K562 (cell line): ENCODE data around the gene EGFL7. TPM values are rescaled to one million over a fixed set of nuclear protein-coding genes. Genes with fewer than 3 reads are reported as not detected.

Source experiments
- ATAC-seq: fragments of 200-7000 bp; cut with Tn5 transposase; 3 replicates; pipeline ENCODE4 v1.9.1; 2020; ENCODE audit warnings: moderate library complexity
- BruUV-seq: library from RNA; stranded (reverse); fragments of 400-500 nt; replicated peaks from 2 replicates; lab custom pipeline; 2021; lab: Mats Ljungman, UMichigan
- CTCF ChIA-PET: fragments of 300-600 bp; formaldehyde crosslinking; extraction: SDS; loops from one replicate; lab custom pipeline; 2021; ENCODE audit warnings: low intra/inter-chr PET ratio; lab: Yijun Ruan, JAX
- POLR2A ChIA-PET: fragments of 300-600, 350-650 bp; sonication (Branson Sonifier 250); formaldehyde crosslinking; extraction: SDS; loops from one replicate; lab custom pipeline; 2021; ENCODE audit warnings: antibody characterized with exemption, inconsistent platforms; lab: Yijun Ruan, JAX
- DNase-seq, 4 experiments: peaks; one replicate each; pipeline versions ENCODE4 v3.0.0 to v3.0.0-alpha.2; 2011 to 2018; ENCODE audit warnings: low spot score in 3 of 4, mixed read lengths in 3 of 4; ENCODE audit errors: extremely low read depth in 1 of 4
- FAIRE-seq: peaks from 2 replicates; lab custom pipeline; 2011; peaks lifted over from hg19 to GRCh38; lab: Jason Lieb, UNC
- H2AFZ ChIP-seq: 2 replicates; pipeline ENCODE4 v1.6.0; 2011; ENCODE audit warnings: low read depth, low read length, control low read depth, inconsistent platforms
- H3K27ac ChIP-seq: fragments of 200-600 bp; 3 replicates; pipeline ENCODE4 v1.8.0; 2011; ENCODE audit warnings: low read depth, mild to moderate bottlenecking, control low read depth, inconsistent platforms, low read length, moderate library complexity, mixed read lengths; ENCODE audit errors: extremely low read depth
- H3K27me3 ChIP-seq, 2 experiments: fragments of 300-600 bp in 1 of 2; 2 replicates in 1 of 2; 3 replicates in 1 of 2; pipeline versions ENCODE4 v1.6.0 to v1.8.0; 2011; ENCODE audit warnings: inconsistent platforms in 2 of 2, low read length in 2 of 2, mild to moderate bottlenecking in 1 of 2, mixed read lengths in 1 of 2, moderate library complexity in 1 of 2; ENCODE audit not compliant: control insufficient read depth in 2 of 2, insufficient read depth in 2 of 2
- H3K36me3 ChIP-seq: fragments of 300-600 bp; 3 replicates; pipeline ENCODE4 v1.8.0; 2011; ENCODE audit warnings: mild to moderate bottlenecking, low read length, inconsistent platforms; ENCODE audit not compliant: control insufficient read depth, insufficient read depth
- H3K4me1 ChIP-seq, 2 experiments: fragments of 200-600 bp in 1 of 2; replicated peaks in 1 of 2; 2 replicates in 1 of 2; 3 replicates in 1 of 2; pipeline versions ENCODE4 v1.5.1 to v1.8.0; 2011; ENCODE audit warnings: inconsistent platforms in 2 of 2, low read length in 2 of 2, mild to moderate bottlenecking in 1 of 2, mixed read lengths in 1 of 2, moderate library complexity in 1 of 2; ENCODE audit not compliant: control insufficient read depth in 2 of 2, insufficient read depth in 2 of 2
- H3K4me2 ChIP-seq: 2 replicates; pipeline ENCODE4 v1.6.1; 2011; ENCODE audit warnings: low read length, control low read depth, inconsistent platforms, mixed read lengths; ENCODE audit not compliant: insufficient read depth
- H3K4me3 ChIP-seq: fragments of 200-600 bp; sonication (generic), shearing (Covaris generic); 2 replicates; pipeline ENCODE4 v1.5.1; 2016; ENCODE audit warnings: control low read depth, inconsistent platforms
- H3K79me2 ChIP-seq: fragments of 200-600 bp; 3 replicates; pipeline ENCODE4 v1.8.0; 2011; ENCODE audit warnings: low read length, inconsistent platforms; ENCODE audit not compliant: control insufficient read depth, insufficient read depth
- H3K9ac ChIP-seq, 2 experiments: 2 replicates each; pipeline versions ENCODE4 v1.6.0 to v1.6.1; 2011; ENCODE audit warnings: low read depth in 2 of 2, low read length in 2 of 2, control low read depth in 1 of 2, inconsistent platforms in 1 of 2, mild to moderate bottlenecking in 1 of 2, mixed read lengths in 1 of 2; ENCODE audit not compliant: insufficient read depth in 1 of 2
- H3K9me1 ChIP-seq: one replicate; pipeline ENCODE4 v1.6.0; 2011; ENCODE audit warnings: inconsistent platforms, mild to moderate bottlenecking, low read length, moderate library complexity; ENCODE audit not compliant: control insufficient read depth, insufficient read depth
- H3K9me3 ChIP-seq: replicated peaks from 2 replicates; pipeline ENCODE4 v1.5.1; 2011; ENCODE audit warnings: low read depth, low read length, inconsistent platforms; ENCODE audit not compliant: control insufficient read depth, insufficient read depth
- H4K20me1 ChIP-seq: replicated peaks from 2 replicates; pipeline ENCODE4 v1.6.1; 2011; ENCODE audit warnings: low read length, inconsistent platforms, mixed read lengths; ENCODE audit not compliant: control insufficient read depth, insufficient read depth
- CCNT2 ChIP-seq: IDR thresholded peaks from 2 replicates; pipeline ENCODE4 v1.6.1; 2011; ENCODE audit warnings: borderline replicate concordance, low read depth, mild to moderate bottlenecking, moderate library complexity, mixed read lengths, low read length; ENCODE audit not compliant: insufficient read length; ENCODE audit errors: extremely low read depth
- CEBPB ChIP-seq: fragments of 450-650 bp; IDR thresholded peaks from 2 replicates; pipeline ENCODE4 v1.6.1; 2016; ENCODE audit warnings: missing genetic modification characterization, missing compliant biosample characterization
- EP400 ChIP-seq: fragments of 450-650 bp; IDR thresholded peaks from 2 replicates; pipeline ENCODE4 v1.6.1; 2017; ENCODE audit warnings: antibody characterized with exemption, mild to moderate bottlenecking, moderate library complexity
- KAT8 ChIP-seq: fragments of 450-650 bp; IDR thresholded peaks from 2 replicates; pipeline ENCODE4 v1.6.1; 2016; ENCODE audit warnings: low read depth, mild to moderate bottlenecking
- KLF13 ChIP-seq: fragments of 450-650 bp; IDR thresholded peaks from 2 replicates; pipeline ENCODE4 v1.6.1; 2016; ENCODE audit warnings: missing genetic modification characterization, low read depth, mild to moderate bottlenecking, missing compliant biosample characterization, moderate library complexity, borderline replicate concordance
- MEF2A ChIP-seq: IDR thresholded peaks from 2 replicates; pipeline ENCODE4 v1.6.1; 2011; ENCODE audit warnings: low read depth, mild to moderate bottlenecking, low read length, moderate library complexity; ENCODE audit not compliant: control insufficient read depth
- MYC ChIP-seq, 2 experiments: fragments of 250-450 bp in 1 of 2; sonication (Bioruptor Pico) in 1 of 2; IDR thresholded peaks; 2 replicates each; pipeline versions ENCODE4 v1.5.1 to v1.6.1; 2012 to 2021; ENCODE audit warnings: low read depth in 2 of 2, borderline replicate concordance in 1 of 2, improper control_type of control experiment in 1 of 2, low read length in 1 of 2, mild to moderate bottlenecking in 1 of 2, moderate library complexity in 1 of 2
- POLR2AphosphoS2 ChIP-seq: IDR thresholded peaks from 2 replicates; pipeline ENCODE4 v1.6.1; 2012; ENCODE audit warnings: low read length, improper control_type of control experiment
- RUNX1 ChIP-seq: sonication (generic); IDR thresholded peaks from 2 replicates; pipeline ENCODE4 v1.6.1; 2016; ENCODE audit warnings: antibody characterized with exemption, low read depth
- SIN3A ChIP-seq, 2 experiments: fragments of 150-350 bp in 1 of 2; IDR thresholded peaks; 2 replicates each; pipeline ENCODE4 v1.6.1; 2011 to 2016; ENCODE audit warnings: borderline replicate concordance in 2 of 2, low read depth in 2 of 2, low read length in 2 of 2, mild to moderate bottlenecking in 2 of 2, moderate library complexity in 2 of 2; ENCODE audit not compliant: control insufficient read depth in 1 of 2
- SMAD2 ChIP-seq: fragments of 150-350 bp; IDR thresholded peaks from 2 replicates; pipeline ENCODE4 v1.6.1; 2014; ENCODE audit warnings: low read depth, mild to moderate bottlenecking, low read length
- SRSF9 ChIP-seq: fragments of 200-400 bp; formaldehyde crosslinking; IDR thresholded peaks from 2 replicates; pipeline ENCODE4 v1.6.1; 2017; ENCODE audit warnings: low read depth, low read length, borderline replicate concordance
- TBP ChIP-seq: optimal IDR thresholded peaks from 2 replicates; pipeline ENCODE3; 2011; ENCODE audit warnings: low read depth, low read length, improper control_type of control experiment
- THRAP3 ChIP-seq: fragments of 450-650 bp; IDR thresholded peaks from 2 replicates; pipeline ENCODE4 v1.6.1; 2016; ENCODE audit warnings: mild to moderate bottlenecking, inconsistent platforms, borderline replicate concordance
- XRCC3 ChIP-seq: fragments of 450-650 bp; IDR thresholded peaks from 2 replicates; pipeline ENCODE4 v1.6.1; 2017; ENCODE audit warnings: mild to moderate bottlenecking, moderate library complexity
- ZKSCAN3 ChIP-seq: fragments of 250-450 bp; sonication (Bioruptor Pico); IDR thresholded peaks from 2 replicates; pipeline ENCODE4 v1.4.0; 2020
- WGBS: fragments of 100-300 bp; shearing (Covaris generic); methylation state at CpG from one replicate; pipeline ENCODE4 v1.1.6; 2016; ENCODE audit warnings: low coverage, mixed read lengths; ENCODE audit not compliant: insufficient coverage; ENCODE audit errors: missing lambda C conversion rate; 5-methylcytosine and 5-hydroxymethylcytosine counted together
- in situ Hi-C: fragments of 300-500 bp; cut with MboI; formaldehyde crosslinking; loops from 4 replicates; pipeline ENCODE4 v1.15.0; 2018; ENCODE audit warnings: inconsistent platforms, mixed read lengths
- intact Hi-C: fragments of 100-400 bp; cut with micrococcal nuclease; formaldehyde crosslinking; loops from 2 replicates; pipeline ENCODE4 v1.14.2; 2022
- polyA plus RNA-seq, 8 experiments: library from polyadenylated mRNA; depleted of rRNA in 4 of 8; stranded (reverse) in 5 of 8; unstranded in 3 of 8; fragments of >200 nt; fragmentation: Nextera tagmentation in 2 of 8; fragmentation: Illumina TruSeq in 1 of 8; extraction: Ambion mirVana in 2 of 8; extraction: Trizol in 1 of 8; gene quantifications; 2 replicates each; pipeline versions ENCODE4 v1.2.1 to v1.2.3, GENCODE V29; 2011 to 2014; ENCODE audit warnings: inconsistent platforms in 1 of 8, missing spikeins in 1 of 8
- total RNA-seq, 7 experiments: library from RNA; depleted of rRNA in 6 of 7; stranded (reverse); fragments of >200 nt in 6 of 7; fragmentation: Illumina TruSeq in 2 of 7; extraction: Trizol in 2 of 7; gene quantifications; 2 replicates each; pipeline versions ENCODE4 v1.2.1 to v1.2.3, GENCODE V29; 2011 to 2021; ENCODE audit warnings: low replicate concordance in 1 of 7
- TF ChIP-seq, protein P1 (sequence below): fragments of 450-650 bp; conservative IDR thresholded peaks from 2 replicates; pipeline ENCODE4 v1.6.1; 2016; ENCODE audit warnings: missing genetic modification characterization, low read depth, mild to moderate bottlenecking, control low read depth, missing compliant biosample characterization
- TF ChIP-seq, protein P2 (sequence below): fragments of 250-450 bp; sonication (Bioruptor Pico); IDR thresholded peaks from 2 replicates; pipeline ENCODE4 v1.8.0; 2021; ENCODE audit warnings: moderate library complexity, mild to moderate bottlenecking, inconsistent platforms

Gene EGFL7
- total and polyA plus RNA-seq, 9 of the 15 experiments (the other 6 are each of a cell fraction or from before 2014, with no cell fraction given): 1.5 to 286 (median 55.5) TPM

DNA sequence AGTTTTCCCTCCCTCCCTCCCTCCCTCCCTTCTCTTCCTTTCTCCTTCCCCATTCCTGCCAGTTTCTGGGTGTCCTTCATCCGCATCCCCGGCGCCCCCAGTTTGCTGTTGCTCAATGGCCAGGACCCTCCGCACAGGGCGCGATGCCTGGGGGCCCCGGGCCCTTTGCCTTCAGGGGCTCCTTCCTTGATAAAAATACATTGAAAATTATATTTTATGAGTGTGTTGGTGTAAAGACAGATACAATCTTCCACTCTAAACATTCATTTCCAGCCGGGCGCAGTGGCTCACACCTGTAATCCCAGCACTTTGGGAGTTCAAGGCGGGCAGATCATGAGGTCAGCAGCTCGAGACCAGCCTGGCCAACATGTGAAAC, 32.1 kb downstream of the EGFL7 start:
- ChIA-PET POLR2A (interaction anchor here (0.7 kb wide), 1 partner anchor 21 kb away, joined by 3 read pairs; no protein-coding TSS in a partner anchor), CTCF (interaction anchor here (0.9 to 1.5 kb wide), 2 partner anchors 49 to 206 kb away, joined by 6 to 12 read pairs; no protein-coding TSS in a partner anchor)
- no peak overlapping the region for H3K4me3 ChIP-seq
- WGBS: 53% methylated on average over 11 of the region's 11 CpGs
- H3K36me3 ChIP-seq: no peaks in the 10 kb centered on the region
- ATAC-seq: no peak
- no peak for FAIRE-seq
- H3K79me2 ChIP-seq: no peaks in the 10 kb centered on the region
- no TSS peak for BruUV-seq
- in situ Hi-C loops (no loop called here), intact Hi-C loops (loop anchor here (5.0 kb wide), 2 partner anchors 48 to 208 kb away; no protein-coding TSS in a partner anchor)
- H3K9me1 ChIP-seq: no peaks in the 10 kb centered on the region
- H4K20me1 ChIP-seq: no peaks in the 10 kb centered on the region
- peaks cover 9 to 74% of the 10 kb centered on the region in 2 experiments; a peak in 4 of 5 replicates for H3K4me1 ChIP-seq
- no peak overlapping the region for H3K4me2 ChIP-seq
- no peak overlapping the region for H3K9ac ChIP-seq
- no peak for DNase-seq
- no peak overlapping the region for H2AFZ ChIP-seq
- H3K9me3 ChIP-seq: no peaks in the 10 kb centered on the region
- H3K27me3 ChIP-seq: no peaks in the 10 kb centered on the region
- no peak for TF ChIP-seq RUNX1
- TF ChIP-seq CEBPB (tag): no peak
- TF ChIP-seq MYC (IDR thresholded peaks at IDR 0.05; ENCODE audit: low read depth, low read length): no peak
- TF ChIP-seq MYC (CRISPR knock-in tag; IDR thresholded peaks at IDR 0.05; ENCODE audit: borderline replicate concordance, low read depth): no peak
- no peak for TF ChIP-seq SRSF9
- no peak for TF ChIP-seq THRAP3
- TF ChIP-seq, protein P1, sequence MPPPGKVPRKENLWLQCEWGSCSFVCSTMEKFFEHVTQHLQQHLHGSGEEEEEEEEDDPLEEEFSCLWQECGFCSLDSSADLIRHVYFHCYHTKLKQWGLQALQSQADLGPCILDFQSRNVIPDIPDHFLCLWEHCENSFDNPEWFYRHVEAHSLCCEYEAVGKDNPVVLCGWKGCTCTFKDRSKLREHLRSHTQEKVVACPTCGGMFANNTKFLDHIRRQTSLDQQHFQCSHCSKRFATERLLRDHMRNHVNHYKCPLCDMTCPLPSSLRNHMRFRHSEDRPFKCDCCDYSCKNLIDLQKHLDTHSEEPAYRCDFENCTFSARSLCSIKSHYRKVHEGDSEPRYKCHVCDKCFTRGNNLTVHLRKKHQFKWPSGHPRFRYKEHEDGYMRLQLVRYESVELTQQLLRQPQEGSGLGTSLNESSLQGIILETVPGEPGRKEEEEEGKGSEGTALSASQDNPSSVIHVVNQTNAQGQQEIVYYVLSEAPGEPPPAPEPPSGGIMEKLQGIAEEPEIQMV (tag): no peak
- no peak for TF ChIP-seq KAT8
- no peak for TF ChIP-seq POLR2AphosphoS2
- TF ChIP-seq EP400: no peak
- no peak for TF ChIP-seq MEF2A
- TF ChIP-seq KLF13 (tag): no peak
- no peak for TF ChIP-seq TBP
- no peak for TF ChIP-seq CCNT2
- TF ChIP-seq, protein P2, sequence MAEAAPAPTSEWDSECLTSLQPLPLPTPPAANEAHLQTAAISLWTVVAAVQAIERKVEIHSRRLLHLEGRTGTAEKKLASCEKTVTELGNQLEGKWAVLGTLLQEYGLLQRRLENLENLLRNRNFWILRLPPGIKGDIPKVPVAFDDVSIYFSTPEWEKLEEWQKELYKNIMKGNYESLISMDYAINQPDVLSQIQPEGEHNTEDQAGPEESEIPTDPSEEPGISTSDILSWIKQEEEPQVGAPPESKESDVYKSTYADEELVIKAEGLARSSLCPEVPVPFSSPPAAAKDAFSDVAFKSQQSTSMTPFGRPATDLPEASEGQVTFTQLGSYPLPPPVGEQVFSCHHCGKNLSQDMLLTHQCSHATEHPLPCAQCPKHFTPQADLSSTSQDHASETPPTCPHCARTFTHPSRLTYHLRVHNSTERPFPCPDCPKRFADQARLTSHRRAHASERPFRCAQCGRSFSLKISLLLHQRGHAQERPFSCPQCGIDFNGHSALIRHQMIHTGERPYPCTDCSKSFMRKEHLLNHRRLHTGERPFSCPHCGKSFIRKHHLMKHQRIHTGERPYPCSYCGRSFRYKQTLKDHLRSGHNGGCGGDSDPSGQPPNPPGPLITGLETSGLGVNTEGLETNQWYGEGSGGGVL (CRISPR knock-in tag): no peak
- TF ChIP-seq ZKSCAN3: no peak
- TF ChIP-seq SIN3A (IDR thresholded peaks at IDR 0.05; ENCODE audit: borderline replicate concordance in 2 of 2, control insufficient read depth in 1 of 2, low read depth in 2 of 2, low read length in 2 of 2): no peak
- no peak for TF ChIP-seq SMAD2
- TF ChIP-seq XRCC3: no peak
- no peak overlapping the region for H3K27ac ChIP-seq
